Measurements from ENCODE around the gene ZC3H4.

Gene ZC3H4

DNA sequence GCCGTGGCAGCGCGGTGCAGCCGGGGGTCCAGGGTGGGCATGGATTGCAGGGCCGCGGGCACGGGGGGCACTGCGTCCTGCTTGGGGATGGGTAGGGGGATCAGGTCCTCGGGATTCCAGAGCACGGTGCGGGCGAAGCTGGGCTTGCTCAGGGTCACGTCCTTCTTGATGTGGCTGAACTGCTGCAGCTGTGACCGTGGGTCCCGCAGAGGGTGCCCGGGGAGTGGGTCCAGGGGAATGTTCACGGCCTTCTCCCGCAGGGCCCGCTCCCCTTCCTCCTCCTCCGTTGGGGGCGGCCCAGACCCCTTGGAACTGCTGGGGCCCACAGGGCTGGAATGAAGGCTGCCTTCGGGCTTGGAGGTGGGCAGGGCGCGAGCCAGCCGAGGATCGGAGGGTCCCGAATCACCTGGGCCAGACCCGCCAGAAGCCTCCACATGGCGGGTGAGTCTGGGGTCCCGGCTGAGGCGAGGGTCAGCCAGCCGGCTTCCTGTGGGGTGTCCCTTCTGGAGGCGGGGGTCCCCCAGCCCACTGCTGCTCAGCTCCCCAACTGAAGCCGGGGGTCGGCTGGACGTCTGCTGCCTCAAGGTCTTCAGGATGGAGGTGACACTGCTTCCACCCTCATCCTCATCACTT is 46.2 kb downstream of the ZC3H4 start:
- no peaks in the 10 kb centered on the region for H3K9me3 ChIP-seq (ENCODE audit: severe bottlenecking)
- no peak for DNase-seq
- H3K27me3 ChIP-seq (ENCODE audit: insufficient read depth, low read depth, severe bottlenecking), result no peaks in the 10 kb centered on the region
- H3K4me3 ChIP-seq (ENCODE audit: low read depth, low read length), result no peak overlapping the region
- TF ChIP-seq CTCF (IDR thresholded peaks at IDR 0.05; ENCODE audit: low read depth, low read length), result no peak
- no peak overlapping the region for H3K27ac ChIP-seq
- H3K36me3 ChIP-seq, result peaks cover 70% of the 10 kb centered on the region

DNA sequence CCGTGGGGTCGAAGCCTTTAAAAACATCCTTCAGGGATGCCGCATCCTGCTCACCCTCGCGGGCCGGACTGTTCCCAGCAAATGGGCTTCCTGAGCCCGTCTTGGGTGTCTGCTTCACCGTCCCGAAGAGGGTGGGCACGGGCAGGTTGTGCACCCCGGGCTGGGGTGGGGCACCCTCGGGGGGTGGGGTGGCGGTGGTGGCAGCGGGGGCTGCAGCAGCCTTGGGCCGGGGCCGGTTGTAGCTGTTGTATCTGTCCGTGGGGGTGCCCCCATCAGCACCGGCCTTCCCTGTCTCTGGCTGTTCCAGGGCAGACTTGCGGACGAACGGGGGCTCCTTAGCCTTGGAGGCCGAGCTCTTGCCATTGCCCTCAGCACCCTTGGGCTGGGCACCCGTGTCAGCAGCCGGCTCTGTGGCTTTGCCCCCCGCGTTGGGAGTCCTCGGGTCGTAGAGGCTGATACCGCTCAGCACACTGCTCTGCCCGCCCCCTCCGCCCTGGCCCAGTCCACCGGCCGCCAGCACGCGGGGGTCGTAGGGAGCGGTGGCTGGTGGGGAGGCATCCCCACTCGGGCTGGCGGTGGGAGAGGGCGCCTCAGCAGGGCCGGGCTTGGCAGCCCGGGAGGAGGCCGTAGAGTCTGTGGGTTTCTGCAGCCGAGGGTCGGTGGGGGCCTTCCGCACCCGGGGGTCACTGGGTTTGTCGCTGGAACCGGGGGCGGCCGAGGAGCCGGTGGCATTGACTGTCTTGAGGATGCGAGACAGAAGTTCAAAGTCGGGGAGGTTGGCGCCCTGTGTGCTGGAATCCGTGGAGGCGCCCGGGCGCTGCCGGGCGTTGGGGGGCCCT is 47.0 kb downstream of the ZC3H4 start:
- no peak overlapping the region for H3K4me3 ChIP-seq (ENCODE audit: low read depth, low read length)
- H3K9me3 ChIP-seq (ENCODE audit: severe bottlenecking), result no peaks in the 10 kb centered on the region
- H3K27ac ChIP-seq, result no peak overlapping the region
- H3K36me3 ChIP-seq, result peaks cover 64% of the 10 kb centered on the region
- no peaks in the 10 kb centered on the region for H3K27me3 ChIP-seq (ENCODE audit: insufficient read depth, low read depth, severe bottlenecking)
- no peak for DNase-seq
- TF ChIP-seq CTCF (IDR thresholded peaks at IDR 0.05; ENCODE audit: low read depth, low read length), result no peak

GRCh38 chr19:47065242-47065641 is 48.3 kb downstream of the ZC3H4 start:
- no peak for DNase-seq

DNA sequence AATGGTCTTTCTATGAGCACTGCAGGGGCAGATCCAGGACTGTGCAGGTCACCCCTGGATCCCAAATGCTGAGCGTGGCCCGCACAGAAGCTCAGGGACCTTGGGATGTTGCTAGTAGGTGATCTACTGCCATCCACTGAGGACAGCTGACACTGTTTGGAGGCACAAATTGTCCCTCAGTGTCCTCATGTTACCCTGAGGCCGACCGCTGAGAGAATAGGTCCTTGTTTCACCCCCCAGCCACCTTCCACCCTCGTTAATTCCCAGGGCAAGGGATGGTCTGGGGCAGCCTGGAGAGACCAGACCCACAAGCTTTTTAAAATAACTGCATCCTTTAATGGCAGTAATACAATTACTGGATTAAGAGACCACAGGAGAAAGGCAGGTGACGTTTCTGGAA is 49.7 kb downstream of the ZC3H4 start:
- H3K27me3 ChIP-seq (ENCODE audit: insufficient read depth, low read depth, severe bottlenecking), result no peaks in the 10 kb centered on the region
- no peaks in the 10 kb centered on the region for H3K9me3 ChIP-seq (ENCODE audit: severe bottlenecking)
- H3K36me3 ChIP-seq, result peaks cover 38% of the 10 kb centered on the region
- no peak overlapping the region for H3K27ac ChIP-seq
- no peak for TF ChIP-seq CTCF (IDR thresholded peaks at IDR 0.05; ENCODE audit: low read depth, low read length)
- peak; percentile 62 for DNase-seq
- H3K4me3 ChIP-seq (ENCODE audit: low read depth, low read length), result no peak overlapping the region

More at GRCh38 chr19:47065242-47065641, 48.3 kb downstream of the ZC3H4 start:
- no peaks in the 10 kb centered on the region for H3K9me3 ChIP-seq (ENCODE audit: severe bottlenecking)
- H3K4me3 ChIP-seq (ENCODE audit: low read depth, low read length), result no peak overlapping the region
- no peak for TF ChIP-seq CTCF (IDR thresholded peaks at IDR 0.05; ENCODE audit: low read depth, low read length)
- peaks cover 50% of the 10 kb centered on the region for H3K36me3 ChIP-seq
- H3K27me3 ChIP-seq (ENCODE audit: insufficient read depth, low read depth, severe bottlenecking), result no peaks in the 10 kb centered on the region
- H3K27ac ChIP-seq, result no peak overlapping the region

DNA sequence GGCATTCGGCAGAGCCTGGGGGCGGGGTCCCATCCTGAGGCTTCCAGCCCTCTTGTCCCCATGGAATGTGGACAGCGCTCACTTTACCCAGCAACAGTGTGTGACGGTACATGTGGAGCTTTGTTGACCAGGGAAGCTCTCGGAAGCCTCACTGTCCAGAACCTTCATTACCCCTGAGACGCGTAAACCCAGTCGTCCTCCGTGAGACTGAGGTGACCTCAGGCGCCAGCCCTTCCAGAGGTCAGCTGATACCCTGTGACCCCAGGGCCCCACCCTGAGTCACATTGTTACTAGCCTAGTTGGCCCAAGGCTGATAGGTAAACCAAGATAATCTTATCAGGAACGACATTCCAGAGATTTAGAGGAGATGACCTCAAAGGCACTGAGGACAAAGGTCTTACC is 55.0 kb downstream of the ZC3H4 start:
- Histone ChIP-seq H3K36me3 (no peaks in the 10 kb centered on the region), H3K27ac (no peak overlapping the region), H3K4me3 (ENCODE audit: low read depth, low read length) (no peak overlapping the region), H3K27me3 (ENCODE audit: insufficient read depth, low read depth, severe bottlenecking) (no peaks in the 10 kb centered on the region), H3K9me3 (ENCODE audit: severe bottlenecking) (no peaks in the 10 kb centered on the region)
- DNase-seq, result no peak
- no peak for TF ChIP-seq CTCF (IDR thresholded peaks at IDR 0.05; ENCODE audit: low read depth, low read length)

Measured in WERI-Rb-1 (cell line).